Umbilical cord (tissue), 2 donors: ENCODE results near the gene CYTIP. TPM values are rescaled to one million over a fixed set of nuclear protein-coding genes. Genes with fewer than 3 reads are reported as not detected.
A peak's percentile ranks its signal among the peaks of the same experiment; 100 is the strongest.

Source experiments
- DNase-seq: peaks from one replicate; pipeline ENCODE4 v3.0.0-alpha.2; 2015; ENCODE audit warnings: low spot score
- total RNA-seq: library from RNA; depleted of rRNA; stranded (reverse); fragments of >200 nt; gene quantifications from one replicate; pipeline ENCODE4 v1.2.3, GENCODE V29; 2014; ENCODE audit warnings: low replicate concordance; ENCODE audit not compliant: insufficient read depth

The CYTIP gene
- total RNA-seq, 1 donor from 2014 or later = 18.8 TPM

- DNase-seq = no peak
Measured at GRCh38 chr2:157463002-157463401, 19.1 kb upstream of the CYTIP start.

- DNase-seq = no peak
Measured at GRCh38 chr2:157460897-157461296, 17.0 kb upstream of the CYTIP start.

GRCh38 chr2:157460384-157460837, 16.5 kb upstream of the CYTIP start:
- no peak for DNase-seq

- DNase-seq = no peak
Measured at GRCh38 chr2:157459486-157459885, 15.6 kb upstream of the CYTIP start.

GRCh38 chr2:157447741-157448140, 3.9 kb upstream of the CYTIP start:
- no peak for DNase-seq

GRCh38 chr2:157447031-157447430, 3.1 kb upstream of the CYTIP start:
- no peak for DNase-seq

- no peak for DNase-seq
Measured at GRCh38 chr2:157444641-157445040, 752 bp upstream of the CYTIP start.

GRCh38 chr2:157443090-157443489, 799 bp downstream of the CYTIP start:
- no peak for DNase-seq

GRCh38 chr2:157442636-157443035, 1.3 kb downstream of the CYTIP start:
- DNase-seq = no peak

- DNase-seq = no peak
Measured at GRCh38 chr2:157442191-157442590, 1.7 kb downstream of the CYTIP start.

- DNase-seq = no peak
Measured at GRCh38 chr2:157441072-157441454, 2.8 kb downstream of the CYTIP start.

GRCh38 chr2:157440404-157441071, 3.4 kb downstream of the CYTIP start:
- DNase-seq = no peak

GRCh38 chr2:157439824-157440186, 4.1 kb downstream of the CYTIP start:
- DNase-seq = no peak

GRCh38 chr2:157438863-157439823, 4.7 kb downstream of the CYTIP start:
- DNase-seq = peak; percentile 27

- no peak for DNase-seq
Measured at GRCh38 chr2:157433394-157433793, 10.5 kb downstream of the CYTIP start.

GRCh38 chr2:157432475-157433106, 11.3 kb downstream of the CYTIP start:
- no peak for DNase-seq

GRCh38 chr2:157431176-157431575, 12.7 kb downstream of the CYTIP start:
- DNase-seq = no peak

- DNase-seq = no peak
Measured at GRCh38 chr2:157428500-157429175, 15.3 kb downstream of the CYTIP start.

- no peak for DNase-seq
Measured at GRCh38 chr2:157427922-157428303, 16.0 kb downstream of the CYTIP start.

- no peak for DNase-seq
Measured at GRCh38 chr2:157427003-157427921, 16.6 kb downstream of the CYTIP start.
